ENCODE results near the gene SERPINB4.
"Not testable (repeated sequence)": the region's sequence is repeated elsewhere in the genome, so short reads cannot be mapped to it uniquely, and the experiment has no call there.

SERPINB4 gene

DNA sequence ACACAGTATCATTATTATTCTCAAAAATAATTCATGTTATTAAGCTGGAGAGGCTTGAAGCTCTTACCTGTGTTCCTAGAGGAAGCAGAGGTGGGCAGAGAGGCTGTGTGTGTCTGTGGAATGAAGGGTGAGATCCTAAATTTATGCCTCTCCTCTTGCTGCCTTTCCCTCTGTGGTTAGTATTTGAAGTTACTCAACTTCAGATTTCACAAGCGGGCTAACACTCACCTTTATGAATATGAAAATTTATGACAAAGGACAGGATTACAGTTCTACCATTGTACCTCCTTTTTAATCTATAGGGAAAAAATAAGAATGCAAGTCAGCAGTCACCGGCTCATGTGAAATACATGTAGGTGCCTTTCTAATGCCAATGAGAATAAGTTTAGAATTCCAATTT lies at the start of gene SERPINB4:
SERPINB4 (minus strand) TSS at position 115 of the 400 bp plus-strand sequence. CDS start 679 bp downstream, outside the sequence.
- not testable (repeated sequence) for DNase-seq

DNA sequence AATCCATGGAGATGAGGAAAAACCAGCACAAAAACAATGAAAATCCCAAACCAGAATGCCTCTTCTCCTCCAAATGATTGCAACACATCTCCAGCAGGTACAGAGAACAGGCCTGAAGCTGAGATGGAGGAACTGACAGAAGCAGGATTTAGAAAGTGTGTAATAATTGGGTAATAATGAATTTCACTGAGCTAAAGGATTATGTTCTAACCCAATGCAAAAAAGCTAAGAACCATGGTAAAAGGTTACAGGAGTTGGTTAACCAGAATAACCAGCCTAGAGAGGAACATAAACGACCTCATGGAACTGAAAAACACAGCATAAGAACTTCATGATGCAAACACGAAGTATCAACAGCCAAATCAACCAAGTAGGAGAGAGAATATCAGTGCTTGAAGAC lies 45.0 kb upstream of the SERPINB4 start:
- no peak for DNase-seq

DNA sequence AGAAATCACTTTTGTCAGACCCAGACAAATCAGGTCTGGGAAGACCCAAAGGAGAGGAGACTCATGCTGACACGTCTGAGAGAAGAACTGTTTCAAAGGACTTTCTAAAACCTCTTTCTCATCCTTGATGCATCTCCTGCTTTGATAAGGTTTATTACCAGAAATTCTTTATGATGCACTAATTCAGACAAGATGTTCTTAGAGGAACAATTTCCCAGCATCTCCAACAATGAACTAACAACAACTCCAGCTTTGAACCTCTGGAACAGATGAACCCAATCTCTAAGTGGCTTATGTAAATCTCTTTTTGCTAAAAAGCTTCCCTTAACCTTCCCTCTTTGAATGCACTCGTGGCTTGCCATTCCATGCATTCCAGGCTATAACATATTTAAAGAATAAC lies 42.8 kb upstream of the SERPINB4 start:
- no peak for DNase-seq

DNA sequence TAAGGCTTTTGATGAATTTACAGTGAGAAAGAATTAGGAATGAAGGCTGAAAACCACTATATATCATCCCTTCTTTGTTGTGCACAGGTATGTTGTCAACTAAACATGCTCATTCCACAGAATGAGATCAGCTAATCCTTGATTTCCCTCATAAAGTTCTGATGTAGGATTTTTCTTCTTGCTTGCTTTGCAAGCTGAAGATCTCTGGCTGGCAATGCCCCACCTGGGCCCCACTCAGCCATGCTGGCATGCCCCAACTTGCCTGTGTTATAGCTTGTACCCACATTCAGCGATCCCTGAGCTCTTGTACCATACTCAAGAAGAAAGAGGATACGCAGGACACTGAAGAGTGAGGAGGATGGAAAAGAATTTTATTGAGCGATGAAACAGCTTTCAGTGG lies 40.7 kb upstream of the SERPINB4 start:
- DNase-seq, result no peak

DNA sequence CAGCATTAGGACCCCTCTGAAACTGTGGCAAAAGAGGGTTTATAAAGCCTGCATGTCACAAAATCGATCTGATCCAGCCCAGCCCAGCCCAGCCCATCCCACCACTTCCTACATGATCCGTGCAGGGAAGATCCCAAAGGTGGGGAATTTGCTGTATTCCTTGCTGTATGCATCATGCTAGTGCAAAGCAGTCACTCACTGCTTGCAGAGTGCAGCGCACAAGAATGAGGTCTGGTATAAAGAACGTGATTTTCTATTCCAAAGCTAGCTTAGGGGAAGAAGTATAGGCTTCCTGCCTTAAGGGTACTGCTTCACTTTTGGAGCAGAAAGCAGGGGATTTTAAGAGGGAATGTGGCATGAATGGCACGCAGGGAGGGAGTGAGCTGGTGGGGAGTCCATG lies 39.8 kb upstream of the SERPINB4 start:
- no peak for DNase-seq

DNA sequence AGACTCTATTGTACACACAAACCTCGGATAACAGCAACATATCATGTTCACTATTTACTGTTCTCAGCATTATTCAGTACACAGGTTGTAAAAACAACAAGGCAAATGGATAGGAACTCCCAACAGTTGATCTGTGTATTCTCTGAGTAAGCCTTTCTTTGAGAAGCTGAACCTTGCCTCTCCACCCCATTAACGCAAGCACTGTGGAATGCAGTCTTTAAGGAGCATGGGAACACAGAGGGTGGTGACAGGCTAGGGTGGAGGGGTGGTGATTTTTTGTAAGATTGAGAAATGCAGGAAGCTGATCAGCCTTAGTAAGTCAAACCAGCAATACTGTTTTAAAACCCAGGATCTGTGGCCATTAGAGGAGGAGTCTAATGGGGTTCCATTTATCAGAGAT lies 39.1 kb upstream of the SERPINB4 start:
- DNase-seq, result no peak

DNA sequence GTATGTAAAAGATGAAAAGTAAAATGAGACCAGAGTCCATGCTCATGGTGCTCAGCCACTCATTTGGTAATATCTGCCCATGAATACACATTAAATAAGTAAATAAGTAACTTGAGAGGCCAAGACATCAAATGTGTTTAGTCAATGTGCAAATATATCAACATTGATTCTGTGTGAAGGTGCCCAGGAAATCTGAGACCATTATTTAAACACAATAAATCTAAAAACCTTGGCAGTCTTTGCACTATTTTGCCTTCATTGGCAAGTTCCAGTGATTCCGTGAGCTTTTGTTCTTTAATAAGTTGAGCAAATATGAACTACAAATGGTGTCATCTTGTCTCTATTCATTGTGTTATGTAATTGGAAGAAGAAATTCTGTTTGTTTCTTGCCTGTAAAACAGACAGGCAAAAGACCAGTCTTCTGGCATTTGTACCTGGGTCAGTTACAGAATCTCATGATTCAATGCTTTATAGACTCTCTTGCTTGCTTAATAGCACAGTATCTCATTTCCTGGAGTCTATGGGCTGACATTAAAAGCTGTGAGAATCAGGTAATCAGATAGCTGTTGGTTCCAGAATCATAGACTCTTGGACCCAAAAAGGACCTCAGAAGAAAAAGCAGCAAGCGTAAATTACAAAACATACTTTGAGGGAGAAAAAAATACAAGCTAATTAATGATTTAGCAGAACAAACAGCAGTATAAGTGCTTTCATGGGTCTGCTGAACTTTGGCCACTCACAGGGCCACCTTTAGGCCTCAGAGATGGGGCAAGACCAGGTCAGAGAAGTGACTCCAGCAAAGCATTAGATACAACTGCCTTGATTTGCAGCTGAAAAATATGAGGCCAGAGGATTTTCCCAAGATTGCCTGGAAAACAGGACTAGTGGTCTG lies 37.6 kb upstream of the SERPINB4 start:
- no peak for DNase-seq

DNA sequence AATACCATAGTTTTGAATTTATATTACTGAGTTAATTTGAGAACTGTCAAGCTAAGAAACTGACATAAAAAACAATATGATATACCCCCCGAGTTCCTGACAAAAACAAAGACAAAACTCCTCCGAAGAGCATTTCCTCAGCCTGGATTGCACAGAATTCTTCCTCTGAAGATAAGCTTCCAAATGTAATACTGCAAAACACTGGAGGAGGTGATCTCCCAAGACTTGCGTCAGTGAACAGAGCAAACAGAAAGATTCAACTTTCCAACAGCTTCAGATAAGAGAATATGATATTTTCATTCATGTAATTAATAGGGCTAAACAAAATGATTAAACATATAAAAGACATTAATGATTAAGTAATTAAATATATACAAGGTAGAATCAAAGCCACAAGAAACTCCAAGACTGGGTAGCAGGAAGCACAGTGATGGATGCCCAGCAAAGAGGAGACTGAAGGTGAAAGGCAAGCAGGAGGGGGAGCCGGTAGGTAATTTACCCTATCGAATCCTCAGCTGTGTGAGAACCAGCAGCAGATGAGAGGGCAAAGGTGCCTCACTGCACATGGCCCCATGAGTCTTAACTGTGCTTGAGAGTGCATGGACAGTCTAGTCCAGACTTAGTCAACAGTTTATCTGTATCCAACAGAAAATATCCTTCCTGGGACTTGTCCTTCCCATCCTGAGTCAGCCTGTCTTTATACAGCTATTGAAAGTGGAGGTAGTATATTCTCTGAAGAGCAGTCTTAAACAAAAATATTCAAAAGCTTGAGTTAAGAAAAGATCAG lies 36.0 kb upstream of the SERPINB4 start:
- DNase-seq, result no peak

DNA sequence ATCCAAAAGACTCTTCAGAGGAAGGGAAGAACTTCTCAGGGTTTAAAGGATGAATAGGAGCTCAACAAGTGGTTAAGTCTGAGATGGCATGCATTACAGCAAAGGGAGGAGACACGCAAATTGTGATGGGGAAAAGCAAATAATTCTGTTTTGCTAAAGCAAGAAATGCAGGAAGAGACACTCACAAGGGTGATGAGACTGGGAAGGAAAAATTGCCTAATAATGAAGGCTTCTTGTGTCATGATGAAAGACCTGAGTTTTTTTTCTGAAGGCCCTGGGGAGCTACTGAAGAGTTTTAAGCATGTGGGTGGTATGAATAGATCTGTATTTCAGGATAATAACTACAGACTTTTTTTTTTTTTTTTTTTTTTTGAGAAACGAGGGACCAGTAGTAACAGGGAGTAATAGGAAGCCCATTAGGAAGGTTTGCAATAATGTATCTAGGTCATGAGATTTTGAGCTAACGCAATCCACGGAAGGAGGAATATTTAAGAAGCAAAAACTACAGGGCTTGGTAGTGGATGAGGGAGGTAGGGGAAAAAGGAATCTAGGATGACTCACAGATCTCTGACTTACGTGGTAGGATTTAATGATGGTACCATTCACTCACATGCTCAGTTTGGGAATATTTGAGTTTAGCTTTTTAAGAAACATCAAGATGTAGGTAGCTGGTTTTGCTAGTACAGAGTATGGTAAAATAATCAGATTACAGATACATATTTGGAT lies 33.6 kb upstream of the SERPINB4 start:
- DNase-seq, result no peak

DNA sequence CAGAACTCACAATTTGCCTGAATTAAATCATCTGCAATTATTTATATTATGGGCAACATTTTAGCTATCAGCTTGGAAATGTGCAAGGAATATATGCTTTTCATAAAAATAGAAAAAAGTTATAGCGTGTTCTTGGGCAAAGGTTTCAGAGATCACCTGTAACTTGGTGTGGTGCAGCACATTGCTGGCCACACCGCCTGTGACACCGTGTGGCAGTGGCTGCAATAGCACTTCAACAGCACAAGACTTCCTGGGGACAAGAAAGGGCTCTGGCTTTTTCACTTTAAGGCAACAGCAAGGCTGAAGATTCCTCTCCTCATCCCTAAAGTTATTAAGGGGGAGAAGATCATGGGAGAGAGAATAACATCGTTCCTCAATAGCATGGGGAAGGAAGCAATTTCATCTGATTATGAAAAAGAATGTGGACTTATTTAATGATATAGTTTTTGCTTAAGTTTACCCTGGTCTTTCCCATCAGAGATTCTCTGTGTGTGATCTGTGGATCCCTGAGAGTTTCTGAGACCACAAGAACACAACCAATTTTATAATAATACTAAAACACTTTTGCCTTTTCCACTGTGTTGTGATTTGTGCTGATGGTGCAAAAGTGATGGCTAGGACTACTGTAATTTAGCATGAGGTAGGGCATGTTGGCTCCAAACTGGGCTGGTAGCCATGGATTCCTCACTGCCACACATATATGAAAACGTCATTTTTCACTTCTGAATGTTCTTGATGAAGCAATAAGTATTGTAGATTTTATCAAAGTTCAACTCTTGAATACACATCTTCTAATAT lies 32.7 kb upstream of the SERPINB4 start:
- DNase-seq, result peak; percentile 4

DNA sequence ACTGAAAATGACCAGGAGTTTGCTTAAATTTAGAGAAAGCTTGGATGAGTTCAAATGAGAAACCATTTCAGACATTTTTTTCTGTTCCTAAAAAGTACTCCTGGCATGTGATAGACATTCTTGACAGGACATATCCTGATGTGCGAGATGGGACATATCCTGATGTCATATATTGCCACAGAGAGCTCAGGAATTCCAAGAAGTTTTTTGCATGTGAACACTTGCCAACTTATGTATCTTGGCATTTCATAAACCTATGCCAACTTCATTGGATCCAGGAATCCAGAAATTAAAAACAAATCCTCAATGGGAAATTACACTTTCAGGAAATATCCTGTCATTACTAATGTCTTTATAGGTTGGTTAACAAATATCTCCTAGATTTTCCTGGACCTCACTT lies 20.5 kb upstream of the SERPINB4 start:
- DNase-seq, result no peak

DNA sequence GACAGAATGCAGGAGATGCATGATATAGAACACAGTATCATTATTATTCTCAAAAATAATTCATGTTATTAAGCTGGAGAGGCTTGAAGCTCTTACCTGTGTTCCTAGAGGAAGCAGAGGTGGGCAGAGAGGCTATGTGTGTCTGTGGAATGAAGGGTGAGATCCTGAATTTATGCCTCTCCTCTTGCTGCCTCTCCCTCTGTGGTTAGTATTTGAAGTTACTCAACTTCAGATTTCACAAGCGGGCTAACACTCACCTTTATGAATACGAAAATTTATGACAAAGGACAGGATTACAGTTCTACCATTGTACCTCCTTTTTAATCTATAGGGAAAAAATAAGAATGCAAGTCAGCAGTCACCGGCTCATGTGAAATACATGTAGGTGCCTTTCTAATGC lies 17.7 kb upstream of the SERPINB4 start, which contains the start of gene SERPINB3:
SERPINB3 (minus strand) TSS at position 144 of the 400 bp plus-strand sequence. CDS start 677 bp downstream, outside the sequence.
- not testable (repeated sequence) for DNase-seq

DNA sequence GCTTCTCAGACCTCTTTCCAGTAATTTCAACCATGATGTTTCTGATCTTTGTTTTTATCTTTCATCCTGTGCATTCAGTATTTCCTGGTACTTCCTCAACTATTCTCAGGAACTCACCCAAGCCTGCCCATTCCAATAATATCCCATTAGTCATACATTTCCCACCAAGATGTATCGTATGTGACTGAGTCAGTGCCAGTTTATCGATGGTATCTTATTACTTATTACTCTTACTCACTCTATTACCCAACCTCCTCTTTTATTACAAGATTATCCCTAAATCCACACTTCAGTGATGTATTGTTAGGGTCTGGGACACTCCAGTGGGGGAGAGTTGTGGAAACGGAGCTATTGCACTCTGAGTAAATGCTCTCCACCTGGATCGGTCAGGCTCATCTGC lies 14.9 kb upstream of the SERPINB4 start:
- not testable (repeated sequence) for DNase-seq

DNA sequence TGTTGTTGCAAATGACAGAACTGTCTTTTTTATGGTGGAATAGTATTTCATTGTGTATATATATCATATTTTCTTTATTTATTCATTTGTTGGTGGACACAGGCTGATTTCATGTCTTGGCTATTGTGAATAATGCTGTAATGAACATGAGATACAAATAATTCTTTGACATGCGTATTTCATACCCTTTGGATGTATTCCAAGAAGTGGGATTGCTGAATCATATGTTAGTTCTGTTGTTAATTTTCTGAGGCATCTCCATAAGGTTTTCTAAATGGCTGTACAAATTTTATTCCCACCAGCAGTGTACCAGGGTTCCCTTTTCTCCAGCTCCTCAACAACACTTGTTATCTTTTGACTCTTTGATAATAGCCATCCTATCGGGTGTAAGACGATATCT lies 6.2 kb upstream of the SERPINB4 start:
- not testable (repeated sequence) for DNase-seq

DNA sequence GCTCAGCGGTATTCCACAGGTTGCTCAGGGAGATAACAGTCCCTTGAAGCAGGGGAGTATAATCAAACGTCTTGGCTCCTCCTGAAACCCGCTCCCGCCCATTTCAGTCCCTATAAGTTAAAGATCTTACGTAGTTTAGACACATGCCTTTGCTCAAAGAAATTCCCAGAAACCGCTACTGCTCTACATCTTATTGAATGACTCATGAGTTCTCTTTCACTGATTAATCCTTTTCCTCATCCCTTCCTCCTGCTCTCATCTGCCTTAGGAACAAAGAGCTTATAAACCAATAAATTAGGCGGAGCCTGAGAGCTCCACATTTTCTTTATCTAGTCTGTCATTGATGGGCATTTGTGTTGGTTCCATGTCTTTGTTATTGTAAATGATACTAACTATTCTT lies 4.2 kb upstream of the SERPINB4 start:
- DNase-seq, result no peak

DNA sequence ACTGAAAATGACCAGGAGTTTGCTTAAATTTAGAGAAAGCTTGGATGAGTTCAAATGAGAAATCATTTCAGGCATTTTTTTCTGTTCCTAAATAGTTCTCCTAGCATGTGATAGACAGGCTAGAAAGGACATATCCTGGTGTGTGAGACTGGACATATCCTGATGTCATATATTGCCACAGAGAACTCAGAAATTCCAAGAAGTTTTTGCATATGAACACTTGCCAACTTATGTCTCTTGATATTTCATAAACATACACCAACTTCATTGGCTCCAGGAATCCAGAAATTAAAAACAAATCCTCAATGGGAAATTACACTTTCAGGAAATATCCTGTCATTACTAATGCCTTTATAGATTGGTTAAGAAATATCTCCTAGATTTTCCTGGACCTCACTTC lies 2.9 kb upstream of the SERPINB4 start:
- DNase-seq, result no peak

DNA sequence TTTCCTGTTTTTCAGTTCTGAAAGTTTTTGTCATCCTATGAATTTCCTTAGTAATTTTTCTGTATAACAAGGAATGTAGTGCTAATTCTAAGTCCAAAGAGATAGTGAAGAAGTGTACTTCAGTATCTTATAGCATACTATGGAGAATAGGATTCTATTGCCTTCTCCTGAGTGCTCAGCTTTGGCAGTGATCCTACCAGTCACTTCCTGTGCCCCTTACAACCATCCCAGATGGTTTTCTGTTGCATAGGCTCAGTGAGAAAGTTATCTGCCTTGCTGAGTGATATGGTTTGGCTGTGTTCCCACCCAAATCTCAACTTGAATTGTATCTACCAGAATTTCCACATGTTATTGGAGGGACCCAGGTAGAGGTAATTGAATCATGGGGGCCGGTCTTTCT lies 638 bp upstream of the SERPINB4 start:
- not testable (repeated sequence) for DNase-seq

DNA sequence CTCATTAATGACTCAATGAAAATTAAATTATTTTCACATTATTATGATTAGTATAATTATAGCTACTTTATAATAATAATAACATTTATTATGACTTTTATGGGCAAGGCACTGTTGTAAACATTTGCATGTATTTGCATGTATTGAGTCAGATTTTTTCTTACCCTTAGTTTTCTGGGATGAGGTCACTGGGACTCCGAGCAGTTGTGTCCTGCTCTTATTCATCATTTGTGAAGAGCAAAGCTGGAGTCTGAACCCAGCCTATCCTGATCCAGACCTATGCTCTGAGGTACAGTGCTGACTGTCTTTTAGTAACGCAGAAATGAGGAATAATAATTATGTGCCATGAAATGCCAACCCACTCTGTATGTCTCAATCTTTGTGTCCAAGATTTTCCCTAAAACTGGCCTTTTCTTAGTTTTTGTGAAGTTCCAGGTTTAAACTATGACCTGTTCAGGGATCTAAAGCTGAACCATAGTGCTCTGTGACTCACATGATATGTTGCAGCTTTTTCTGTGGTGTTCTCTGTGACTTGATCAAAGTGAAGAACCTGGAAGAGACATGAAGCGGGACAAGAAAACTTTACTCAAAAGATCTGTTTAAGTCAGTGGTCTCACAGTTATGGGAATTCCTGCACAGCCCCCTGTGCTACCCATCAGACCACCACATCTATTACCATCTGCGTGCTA lies 1.2 kb downstream of the SERPINB4 start:
- not testable (repeated sequence) for DNase-seq

DNA sequence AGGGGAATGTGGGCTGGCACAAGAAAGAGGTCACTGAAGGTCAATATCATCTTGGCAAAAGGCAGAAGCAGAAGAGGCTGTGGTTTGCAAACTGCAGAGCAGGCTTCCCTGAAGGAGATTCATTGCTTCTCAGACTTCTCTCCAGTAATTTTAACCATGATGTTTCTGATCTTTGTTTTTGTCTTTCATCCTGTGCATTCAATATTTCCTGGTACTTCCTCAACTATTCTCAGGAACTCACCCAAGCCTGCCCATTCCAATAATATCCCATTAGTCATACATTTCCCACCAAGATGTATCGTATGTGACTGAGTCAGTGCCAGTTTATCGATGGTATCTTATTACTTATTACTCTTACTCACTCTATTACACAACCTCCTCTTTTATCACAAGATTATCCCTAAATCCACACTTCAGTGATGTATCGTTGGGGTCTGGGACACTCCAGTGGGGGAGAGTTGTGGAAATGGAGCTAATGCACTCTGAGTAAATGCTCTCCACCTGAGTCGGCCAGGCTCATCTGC lies 2.8 kb downstream of the SERPINB4 start:
- not testable (repeated sequence) for DNase-seq

DNA sequence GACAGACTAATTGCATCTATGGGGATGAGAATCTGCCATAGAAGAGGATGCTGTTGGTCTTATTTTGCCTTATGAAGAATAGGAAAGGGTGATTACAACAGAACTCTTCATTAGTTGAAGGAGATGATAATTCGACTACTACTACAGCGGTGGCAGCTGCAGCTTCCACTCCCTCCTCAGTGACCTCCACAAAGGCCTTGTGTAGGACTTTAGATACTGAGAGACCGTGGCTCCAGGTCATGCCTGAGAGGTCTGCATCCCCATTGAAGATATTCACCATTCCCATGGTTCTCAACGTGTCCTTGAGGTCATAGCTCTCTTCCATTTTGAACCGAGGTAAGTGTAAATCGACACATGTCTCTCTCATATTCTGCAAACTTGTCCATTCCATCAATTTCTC lies 6.4 kb downstream of the SERPINB4 start:
- DNase-seq, result no peak

DNA sequence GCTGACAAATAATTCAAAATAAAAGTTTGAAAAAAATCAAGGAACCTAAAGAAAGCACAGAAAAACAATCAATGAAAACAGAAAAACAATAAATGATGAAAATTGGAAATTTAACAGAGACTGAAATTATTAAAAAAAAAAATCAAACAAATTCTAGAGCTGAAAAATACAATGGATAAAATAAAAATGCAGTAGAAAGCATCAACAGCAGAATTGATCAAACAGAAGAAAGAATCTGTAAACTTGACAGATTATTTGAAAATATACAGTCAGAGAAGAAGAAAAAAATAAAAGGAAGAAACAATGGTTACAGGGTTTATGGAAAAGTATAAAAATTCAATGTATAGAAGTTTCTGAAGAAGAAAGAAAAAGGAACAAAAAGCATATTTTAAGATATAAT lies 16.2 kb downstream of the SERPINB4 start:
- no peak for DNase-seq

All from activated CD4-positive, alpha-beta T cell treated with anti-CD3 and anti-CD28 coated beads for 48 hours (primary cell).